HG02759 (cell line): ENCODE measurements around the gene TCERG1L.
"Not testable (repeated sequence)": the region's sequence is repeated elsewhere in the genome, so short reads cannot be mapped to it uniquely, and the experiment has no call there.

Source experiments
- ATAC-seq: cut with Tn5 transposase; IDR thresholded peaks from one replicate; pipeline ENCODE4 v1.9.1; 2021; ENCODE audit warnings: mild to moderate bottlenecking, moderate library complexity; ENCODE audit not compliant: unreplicated experiment

Gene TCERG1L

DNA sequence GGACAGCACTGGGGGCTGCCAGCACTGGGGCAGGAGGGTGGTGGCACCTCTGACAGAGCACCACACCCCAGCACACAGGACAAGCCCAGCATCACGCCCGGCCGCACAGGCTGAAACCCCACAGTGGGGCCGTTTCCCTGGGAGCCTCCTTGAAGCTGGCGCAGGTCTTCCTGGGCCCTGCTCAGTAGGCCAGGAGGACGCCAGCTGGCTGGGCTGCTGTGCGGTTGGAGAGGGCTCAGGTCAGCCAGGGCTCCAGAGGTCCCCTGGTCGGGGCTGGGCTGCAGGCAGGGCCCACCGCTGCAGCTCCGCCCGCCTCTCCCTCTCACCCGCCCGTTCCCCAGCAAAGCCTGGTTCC lies 137.3 kb downstream of the TCERG1L start:
- no peak for ATAC-seq

DNA sequence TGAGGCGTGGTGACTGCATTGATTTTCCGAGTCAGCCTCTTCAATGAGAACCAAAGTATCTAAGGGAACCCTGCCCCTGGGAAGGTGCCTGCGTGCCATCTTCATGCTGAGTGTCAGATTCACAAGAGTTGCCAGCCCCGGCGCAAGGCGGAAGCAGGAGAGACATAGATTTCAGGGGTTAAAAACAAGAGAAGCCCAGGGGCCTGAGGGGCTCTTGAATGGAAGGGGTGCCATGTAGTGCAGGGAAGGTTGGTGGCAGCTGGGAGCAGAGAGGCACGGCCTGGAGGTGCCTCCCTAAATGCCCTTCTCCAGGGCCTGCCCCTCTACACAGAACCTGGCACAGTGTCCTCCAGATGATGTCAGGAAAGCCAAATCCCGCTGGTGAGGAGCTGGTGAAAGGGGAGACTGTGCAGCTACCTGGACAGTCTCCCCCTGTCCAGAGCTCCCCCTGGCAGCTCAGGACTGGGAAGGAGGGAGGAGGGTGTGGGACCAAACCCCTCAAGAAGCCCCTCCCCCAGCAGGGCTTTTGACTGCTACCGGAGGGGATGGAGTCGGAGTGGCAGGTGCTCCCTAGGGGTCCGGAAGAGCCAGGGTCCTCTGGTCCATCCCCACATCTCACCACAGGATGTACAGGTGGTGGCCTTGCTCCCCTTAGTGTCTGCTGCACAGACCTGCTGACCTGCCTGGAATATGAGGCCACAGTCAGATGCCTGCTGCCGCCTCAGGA lies 137.9 kb downstream of the TCERG1L start:
- no peak for ATAC-seq

DNA sequence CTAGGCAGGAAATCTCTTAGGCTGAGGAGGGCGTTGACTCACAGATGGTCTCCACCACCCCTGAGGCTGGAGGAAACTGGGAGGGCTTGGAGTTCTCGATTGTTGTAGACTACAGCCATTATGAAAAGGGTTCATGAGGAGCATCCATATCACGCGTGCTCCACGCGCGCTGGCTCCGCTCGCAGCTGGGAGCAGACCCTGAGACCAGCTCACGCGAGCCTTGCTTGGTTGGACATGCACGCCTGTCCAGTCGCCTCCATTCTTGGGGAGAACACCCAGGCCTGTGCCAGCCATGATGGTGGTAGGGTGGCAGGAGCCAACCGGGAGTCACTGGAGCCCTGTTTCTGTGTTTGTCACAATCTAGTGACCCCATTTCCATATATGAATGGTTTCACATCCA lies 139.1 kb downstream of the TCERG1L start:
- no peak for ATAC-seq

GRCh38 chr10:131169146-131169545 lies 142.4 kb downstream of the TCERG1L start:
- ATAC-seq: no peak

GRCh38 chr10:131168238-131168875 lies 143.2 kb downstream of the TCERG1L start:
- ATAC-seq: no peak

GRCh38 chr10:131167036-131167860 lies 144.3 kb downstream of the TCERG1L start:
- no peak for ATAC-seq

- ATAC-seq: no peak
These were observed 145.0 kb downstream of the TCERG1L start for GRCh38 chr10:131166486-131166885.

- ATAC-seq: no peak
These were observed 146.4 kb downstream of the TCERG1L start for GRCh38 chr10:131165092-131165491.

DNA sequence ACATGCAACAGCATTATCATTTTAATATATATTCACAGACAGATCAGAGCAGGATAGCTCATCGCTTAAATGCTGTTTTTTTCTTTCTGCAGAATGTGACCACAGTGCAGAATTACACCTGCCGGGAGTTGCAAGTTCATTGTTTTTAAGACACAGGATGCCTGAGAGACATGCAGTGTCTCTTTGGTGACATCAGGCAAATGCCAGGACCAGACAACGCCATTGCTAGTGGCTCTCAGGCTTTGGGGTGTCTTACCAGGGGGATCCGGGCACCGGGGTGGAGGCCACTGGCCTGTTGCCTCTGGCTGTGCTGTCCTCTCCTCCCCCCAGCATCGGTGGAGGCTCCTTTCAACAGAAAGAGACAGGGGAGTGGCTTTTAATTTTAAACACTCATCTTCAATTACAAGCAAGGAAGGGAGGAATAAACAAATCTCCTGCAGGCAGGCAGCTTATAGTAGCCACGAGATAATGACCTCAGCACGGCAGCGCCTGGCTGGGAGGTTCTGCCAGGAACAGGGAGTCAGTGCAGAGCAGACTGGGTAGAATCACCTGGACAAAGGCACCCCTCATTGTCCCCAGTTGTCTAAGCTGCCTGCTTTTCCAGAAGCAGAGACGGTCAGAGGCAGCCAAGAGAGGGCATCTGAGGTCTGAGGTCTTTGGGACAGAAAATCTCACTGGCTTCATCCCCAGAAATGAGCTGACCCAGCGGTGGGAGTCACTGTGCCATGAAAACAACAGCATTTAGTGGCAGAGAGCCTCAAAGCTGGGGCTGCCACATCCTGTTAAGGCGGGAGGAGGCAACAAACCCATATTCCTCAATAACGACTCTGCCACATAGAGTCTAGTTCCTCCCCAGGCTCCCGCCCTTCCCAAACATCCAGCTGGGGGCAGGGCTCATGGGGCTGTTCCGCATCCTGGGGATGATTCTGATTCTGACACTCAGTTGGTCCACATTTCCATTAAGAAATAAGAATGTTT lies 148.4 kb downstream of the TCERG1L start:
- ATAC-seq: no peak

DNA sequence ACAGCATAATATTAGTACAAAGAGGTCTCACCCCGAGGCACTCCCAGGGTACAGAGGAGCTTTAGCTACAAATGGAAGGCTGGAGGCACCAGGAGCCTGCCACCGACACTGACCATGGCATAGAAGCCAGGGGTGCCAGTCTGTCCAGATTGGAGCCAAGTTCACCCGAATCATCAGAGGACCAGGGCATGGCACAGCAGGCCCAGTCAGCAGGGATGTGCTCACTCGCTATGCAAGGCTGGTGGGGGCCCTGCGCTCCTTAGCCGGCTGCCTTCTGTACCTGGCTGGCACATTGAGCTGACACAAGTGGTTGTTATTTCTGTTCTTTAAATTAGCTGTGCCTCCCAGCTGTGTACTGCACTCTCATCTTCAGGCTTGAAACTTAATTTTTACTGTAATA lies 149.3 kb downstream of the TCERG1L start:
- ATAC-seq: no peak

GRCh38 chr10:131161087-131161486 lies 150.4 kb downstream of the TCERG1L start:
- ATAC-seq: no peak

GRCh38 chr10:131160219-131160875 lies 151.2 kb downstream of the TCERG1L start:
- no peak for ATAC-seq

GRCh38 chr10:131159771-131160170 lies 151.8 kb downstream of the TCERG1L start:
- ATAC-seq: no peak

DNA sequence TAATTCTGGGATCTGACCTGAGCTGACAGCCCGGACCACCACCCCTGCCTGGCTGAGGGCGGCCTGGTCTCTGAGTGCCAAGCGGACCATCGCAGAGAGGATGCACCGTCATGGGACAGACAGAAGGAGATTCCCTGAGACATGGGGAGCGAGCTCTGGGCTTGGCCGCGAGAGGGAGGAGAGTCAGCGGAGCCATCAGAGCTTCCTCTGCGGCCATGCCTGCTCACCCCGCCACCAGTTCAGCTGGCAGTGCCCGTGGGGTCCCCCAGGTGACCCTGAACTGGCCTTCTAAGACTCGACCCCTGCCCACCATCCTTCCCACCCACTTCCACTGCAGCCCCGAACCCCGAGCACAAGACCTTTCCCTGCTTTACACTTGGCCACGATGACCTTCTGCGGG lies 152.8 kb downstream of the TCERG1L start:
- no peak for ATAC-seq

GRCh38 chr10:131157899-131158298 lies 153.6 kb downstream of the TCERG1L start:
- no peak for ATAC-seq

GRCh38 chr10:131155876-131156230 lies 155.7 kb downstream of the TCERG1L start:
- ATAC-seq: no peak

DNA sequence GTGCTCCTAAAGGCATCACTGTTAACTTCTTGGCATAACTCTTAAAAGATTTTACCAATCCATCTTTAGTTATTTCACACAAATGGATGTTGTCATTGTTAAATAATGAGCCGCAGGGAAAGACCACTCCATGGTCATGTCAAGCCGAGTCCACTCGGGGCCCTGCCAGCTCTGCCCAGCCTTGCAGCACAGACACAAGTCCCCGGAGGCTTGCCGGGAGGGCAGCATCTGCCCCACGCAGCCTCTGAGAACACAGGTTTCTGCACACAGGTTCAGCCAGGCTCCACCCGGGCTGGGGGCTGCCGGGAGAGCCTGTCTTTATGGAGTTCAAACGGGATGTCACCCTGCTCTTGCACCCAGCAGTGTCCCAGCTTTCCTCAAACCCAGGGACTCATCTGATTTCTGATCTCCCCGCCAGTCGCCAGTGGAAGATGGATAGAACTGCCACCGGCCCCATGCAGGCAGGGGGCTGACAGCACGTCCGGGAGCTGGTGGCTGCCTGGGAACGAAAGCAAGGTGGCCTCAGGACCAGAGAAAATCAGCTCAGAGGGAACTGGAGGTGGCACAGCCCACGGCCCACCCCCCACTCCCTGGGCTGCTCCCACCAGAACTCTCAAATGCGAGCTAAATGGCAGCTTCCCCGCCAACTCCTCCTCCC lies 156.2 kb downstream of the TCERG1L start:
- ATAC-seq: no peak

DNA sequence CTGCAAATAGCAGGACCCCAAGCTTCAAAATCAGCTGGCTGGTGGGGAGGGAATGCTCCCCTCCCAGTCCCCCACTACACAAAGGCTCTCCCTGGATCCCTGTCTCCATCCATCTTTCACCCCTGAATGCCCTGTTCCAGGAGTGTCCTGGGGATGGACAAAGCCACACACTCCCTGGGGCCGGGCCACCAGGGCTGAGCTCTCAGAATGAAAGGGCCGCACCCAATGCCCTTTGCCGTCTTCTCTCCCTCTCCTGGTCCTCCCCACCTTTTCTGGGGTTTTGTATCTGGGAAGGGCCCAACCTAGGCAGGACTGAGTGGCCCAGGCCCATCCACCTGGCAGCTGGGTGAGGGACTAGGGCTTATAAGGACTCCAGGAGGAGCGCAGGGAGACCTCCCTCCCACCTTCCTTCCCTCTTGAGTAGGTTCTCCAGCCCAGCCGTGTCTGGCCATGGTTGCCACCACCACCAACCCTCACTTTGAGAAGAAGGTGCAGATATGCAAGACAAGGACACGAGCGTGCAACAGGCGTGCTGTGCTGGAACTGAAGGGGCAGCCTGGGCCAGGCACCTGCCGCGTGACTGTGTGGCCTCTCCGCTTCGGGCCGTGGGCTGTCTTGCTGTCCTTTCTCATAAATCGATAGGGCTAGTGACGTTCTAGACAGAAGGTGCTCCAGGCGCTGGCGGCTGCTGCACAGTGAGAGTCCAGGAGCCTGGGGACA lies 157.1 kb downstream of the TCERG1L start:
- ATAC-seq: no peak

DNA sequence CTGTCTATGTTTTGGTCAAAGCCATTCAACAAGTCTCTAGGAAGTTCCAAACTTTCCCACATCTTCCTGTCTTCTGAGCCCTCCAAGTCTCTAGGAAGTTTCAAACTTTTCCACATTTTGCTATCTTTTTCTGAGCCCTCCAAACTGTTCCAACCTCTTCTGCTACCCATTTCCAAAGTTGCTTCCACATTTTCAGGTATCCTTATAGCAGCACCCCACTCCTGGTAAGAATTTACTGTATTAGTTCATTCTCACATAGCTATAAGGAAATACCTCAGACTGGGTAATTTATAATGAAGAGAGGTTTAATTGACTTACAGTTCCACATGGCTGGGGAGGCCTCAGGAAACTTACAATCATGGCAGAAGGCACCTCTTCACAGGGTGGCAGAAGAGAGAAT lies 159.1 kb downstream of the TCERG1L start:
- not testable (repeated sequence) for ATAC-seq
